Measurements from ENCODE around the gene YAP1.

DNA sequence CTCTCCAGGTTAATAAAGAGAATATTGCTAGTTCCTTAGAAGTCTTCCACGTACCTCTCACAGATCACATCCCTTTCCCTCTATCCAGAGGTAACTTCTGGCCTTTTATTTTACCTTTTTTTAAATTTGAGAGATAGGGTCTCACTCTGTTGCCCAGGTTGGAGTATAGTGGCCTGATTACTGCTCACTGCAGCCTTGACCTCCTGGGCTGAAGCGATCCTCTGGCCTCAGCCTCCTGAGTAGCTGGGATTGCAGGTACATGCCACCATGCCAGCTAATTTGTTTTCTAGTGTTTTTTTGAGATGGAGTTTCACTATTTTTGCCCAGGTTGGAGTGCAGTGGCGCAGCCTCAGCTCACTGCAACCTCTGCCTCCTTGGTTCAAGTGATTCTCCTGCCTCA lies 24.4 kb downstream of the YAP1 start:
- TF ChIP-seq, protein P1, sequence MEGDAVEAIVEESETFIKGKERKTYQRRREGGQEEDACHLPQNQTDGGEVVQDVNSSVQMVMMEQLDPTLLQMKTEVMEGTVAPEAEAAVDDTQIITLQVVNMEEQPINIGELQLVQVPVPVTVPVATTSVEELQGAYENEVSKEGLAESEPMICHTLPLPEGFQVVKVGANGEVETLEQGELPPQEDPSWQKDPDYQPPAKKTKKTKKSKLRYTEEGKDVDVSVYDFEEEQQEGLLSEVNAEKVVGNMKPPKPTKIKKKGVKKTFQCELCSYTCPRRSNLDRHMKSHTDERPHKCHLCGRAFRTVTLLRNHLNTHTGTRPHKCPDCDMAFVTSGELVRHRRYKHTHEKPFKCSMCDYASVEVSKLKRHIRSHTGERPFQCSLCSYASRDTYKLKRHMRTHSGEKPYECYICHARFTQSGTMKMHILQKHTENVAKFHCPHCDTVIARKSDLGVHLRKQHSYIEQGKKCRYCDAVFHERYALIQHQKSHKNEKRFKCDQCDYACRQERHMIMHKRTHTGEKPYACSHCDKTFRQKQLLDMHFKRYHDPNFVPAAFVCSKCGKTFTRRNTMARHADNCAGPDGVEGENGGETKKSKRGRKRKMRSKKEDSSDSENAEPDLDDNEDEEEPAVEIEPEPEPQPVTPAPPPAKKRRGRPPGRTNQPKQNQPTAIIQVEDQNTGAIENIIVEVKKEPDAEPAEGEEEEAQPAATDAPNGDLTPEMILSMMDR (IDR thresholded peaks at IDR 0.05; ENCODE audit: insufficient read depth, low read length, poor library complexity, severe bottlenecking) = no peak
- no peak for TF ChIP-seq EZH2phosphoT487 (conservative IDR thresholded peaks at IDR 0.05; ENCODE audit: low read length)
